ENCODE results near the gene POU2F1.

The POU2F1 gene

DNA sequence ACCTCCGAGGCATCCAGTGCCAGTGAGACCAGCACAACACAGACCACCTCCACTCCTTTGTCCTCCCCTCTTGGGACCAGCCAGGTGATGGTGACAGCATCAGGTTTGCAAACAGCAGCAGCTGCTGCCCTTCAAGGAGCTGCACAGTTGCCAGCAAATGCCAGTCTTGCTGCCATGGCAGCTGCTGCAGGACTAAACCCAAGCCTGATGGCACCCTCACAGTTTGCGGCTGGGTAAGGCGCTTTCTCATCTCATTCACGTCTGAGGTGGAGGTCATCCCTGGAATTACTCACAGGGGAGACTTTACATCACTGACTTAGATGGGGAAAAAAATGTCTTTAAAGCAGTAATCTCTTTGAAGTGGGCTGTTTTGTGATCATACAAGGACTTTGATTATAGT is 191.4 kb downstream of the POU2F1 start:
- H3K27me3 Mint-ChIP-seq: no peaks in the 10 kb centered on the region
- ATAC-seq (no peak), DNase-seq (no peak)
- no peaks in the 10 kb centered on the region for H3K9me3 Mint-ChIP-seq
- no peak overlapping the region for H3K4me3 Mint-ChIP-seq
- peaks cover 6% of the 10 kb centered on the region for H3K4me1 Mint-ChIP-seq
- peak overlapping the region in 1 of 2 donors; percentile 13 for H3K27ac Mint-ChIP-seq

DNA sequence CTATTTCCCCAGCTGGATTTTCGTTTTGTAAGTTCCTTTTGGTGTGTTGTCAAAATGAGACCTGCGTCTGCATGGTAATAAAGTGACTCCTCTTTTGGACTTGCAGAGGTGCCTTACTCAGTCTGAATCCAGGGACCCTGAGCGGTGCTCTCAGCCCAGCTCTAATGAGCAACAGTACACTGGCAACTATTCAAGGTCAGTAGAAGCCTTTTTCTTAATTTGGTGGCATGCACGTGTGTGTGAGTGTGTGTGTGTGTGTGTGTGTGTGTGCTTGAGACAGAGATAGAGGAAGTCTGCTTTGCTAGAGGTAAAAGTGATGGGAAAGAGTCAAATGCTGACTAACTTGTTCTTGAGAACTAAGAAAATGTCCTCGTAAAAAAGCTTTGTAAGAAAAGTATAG is 192.2 kb downstream of the POU2F1 start:
- no peak overlapping the region for H3K27ac Mint-ChIP-seq
- H3K4me1 Mint-ChIP-seq: peaks cover 6% of the 10 kb centered on the region
- no peak overlapping the region for H3K4me3 Mint-ChIP-seq
- no peaks in the 10 kb centered on the region for H3K9me3 Mint-ChIP-seq
- no peak for ATAC-seq
- DNase-seq: no peak
- H3K27me3 Mint-ChIP-seq: no peaks in the 10 kb centered on the region

DNA sequence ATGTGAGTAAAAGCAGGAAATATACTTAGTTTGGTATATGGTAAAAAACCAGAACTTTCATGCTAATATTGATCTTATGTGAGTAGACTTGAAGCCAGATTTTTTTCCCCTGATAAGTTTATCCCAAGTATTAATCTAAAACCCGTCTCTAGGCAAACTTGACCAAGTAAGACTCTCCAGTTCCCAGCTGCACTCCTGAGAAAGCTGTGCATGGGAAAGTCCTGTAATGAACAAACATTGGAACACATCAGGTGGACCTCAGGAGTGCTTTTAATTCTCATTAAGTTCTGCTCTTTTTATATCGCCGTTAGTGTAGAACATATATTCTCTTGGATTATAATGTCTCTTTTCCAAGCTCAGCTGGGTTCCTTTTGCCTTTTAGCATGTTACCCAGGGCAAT is 192.6 kb downstream of the POU2F1 start:
- DNase-seq: no peak
- Mint-ChIP-seq H3K27me3 (no peaks in the 10 kb centered on the region), H3K4me3 (no peak overlapping the region), H3K9me3 (no peaks in the 10 kb centered on the region), H3K4me1 (peaks cover 6% of the 10 kb centered on the region), H3K27ac (no peak overlapping the region)
- no peak for ATAC-seq

DNA sequence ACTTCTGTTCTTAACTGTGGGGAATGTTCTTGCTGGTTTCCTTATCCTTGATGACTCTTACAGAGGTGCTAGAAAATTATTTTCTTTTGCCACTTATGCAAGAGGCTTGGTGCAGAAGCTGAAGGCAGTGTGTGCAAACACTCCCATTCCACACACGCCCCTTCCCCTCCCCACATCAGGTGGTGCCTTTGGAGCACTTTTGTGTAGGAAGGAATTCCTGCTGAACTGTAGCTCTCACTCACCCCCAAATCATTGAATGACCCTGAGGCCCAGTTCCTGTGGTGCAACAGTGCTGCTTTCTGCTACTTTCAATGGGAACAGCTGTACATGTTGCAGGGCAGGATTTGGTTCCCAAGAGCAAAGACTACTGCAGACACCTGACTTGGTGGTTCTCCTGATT is 195.8 kb downstream of the POU2F1 start:
- no peak for ATAC-seq
- DNase-seq: no peak
- peak overlapping the region in 1 of 2 donors; percentile 67 for H3K27ac Mint-ChIP-seq
- H3K4me1 Mint-ChIP-seq: peaks cover 6% of the 10 kb centered on the region
- H3K27me3 Mint-ChIP-seq: no peaks in the 10 kb centered on the region
- H3K4me3 Mint-ChIP-seq: no peak overlapping the region
- H3K9me3 Mint-ChIP-seq: no peaks in the 10 kb centered on the region

DNA sequence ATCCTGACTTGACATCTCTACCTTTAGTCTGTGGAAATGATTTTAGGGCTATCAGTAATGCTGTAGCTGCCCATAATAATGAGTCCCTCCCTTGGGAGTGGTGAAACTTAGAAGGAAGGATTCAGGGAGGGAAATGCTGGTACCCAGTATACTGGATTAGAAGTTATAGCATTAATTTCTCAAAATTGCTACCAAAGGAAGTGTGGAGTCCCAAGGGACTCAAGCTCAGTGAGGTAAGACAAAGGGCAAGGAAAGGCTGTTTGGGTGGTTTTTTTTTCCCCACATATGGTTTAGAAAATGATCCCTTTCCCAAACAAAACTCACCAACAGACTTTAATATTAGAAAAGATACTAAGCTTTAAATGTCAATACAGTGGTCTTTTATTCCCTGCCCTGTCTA is 197.7 kb downstream of the POU2F1 start:
- DNase-seq: no peak
- Mint-ChIP-seq H3K27me3 (no peaks in the 10 kb centered on the region), H3K9me3 (no peaks in the 10 kb centered on the region), H3K4me1 (no peaks in the 10 kb centered on the region), H3K4me3 (no peak overlapping the region), H3K27ac (no peak overlapping the region)
- no peak for ATAC-seq

DNA sequence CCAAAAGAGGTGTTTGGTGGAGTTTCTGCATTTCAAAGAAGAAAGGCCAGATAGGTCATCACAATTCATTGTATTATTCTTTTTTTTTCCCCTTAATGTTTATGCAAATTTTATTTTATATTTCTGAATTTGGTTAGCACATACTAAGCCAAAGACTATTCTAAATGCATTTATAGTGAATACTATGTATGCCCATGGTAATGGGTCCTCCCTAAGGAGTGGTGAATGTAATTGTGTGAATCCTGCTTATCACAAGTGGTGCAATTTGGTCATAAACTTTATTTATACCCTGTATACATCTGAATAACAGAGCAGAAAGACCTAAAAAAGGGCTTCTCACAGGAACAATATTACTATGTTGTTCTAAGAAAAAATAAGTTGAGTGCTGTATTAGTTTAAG is 198.6 kb downstream of the POU2F1 start:
- DNase-seq: no peak
- no peaks in the 10 kb centered on the region for H3K4me1 Mint-ChIP-seq
- no peak for ATAC-seq
- H3K9me3 Mint-ChIP-seq: no peaks in the 10 kb centered on the region
- no peaks in the 10 kb centered on the region for H3K27me3 Mint-ChIP-seq
- no peak overlapping the region for H3K4me3 Mint-ChIP-seq
- H3K27ac Mint-ChIP-seq: no peak overlapping the region

DNA sequence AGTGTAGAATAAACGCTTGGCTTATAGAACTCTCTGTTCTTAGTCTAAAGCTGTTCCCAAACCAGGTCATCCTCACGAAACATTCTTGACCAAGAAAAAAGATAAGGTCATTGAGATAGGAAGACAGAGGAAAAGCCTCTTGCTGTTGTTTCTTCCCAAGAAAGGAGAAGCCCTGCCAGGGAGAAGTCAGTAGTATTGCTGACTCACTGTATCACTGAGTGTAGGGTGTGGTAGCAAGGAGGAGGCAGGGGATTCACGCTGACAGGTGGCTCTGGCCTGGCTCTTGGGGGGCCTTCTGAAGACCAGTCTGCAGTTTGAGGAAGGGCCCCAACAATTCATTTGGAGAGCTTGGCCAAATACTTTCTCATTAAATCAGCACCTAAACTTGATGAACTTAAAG is 199.8 kb downstream of the POU2F1 start:
- Mint-ChIP-seq H3K4me3 (no peak overlapping the region), H3K9me3 (no peaks in the 10 kb centered on the region), H3K27me3 (no peaks in the 10 kb centered on the region), H3K27ac (peak overlapping the region in 1 of 2 donors; percentile 36), H3K4me1 (no peaks in the 10 kb centered on the region)
- ATAC-seq (no peak), DNase-seq (no peak)

DNA sequence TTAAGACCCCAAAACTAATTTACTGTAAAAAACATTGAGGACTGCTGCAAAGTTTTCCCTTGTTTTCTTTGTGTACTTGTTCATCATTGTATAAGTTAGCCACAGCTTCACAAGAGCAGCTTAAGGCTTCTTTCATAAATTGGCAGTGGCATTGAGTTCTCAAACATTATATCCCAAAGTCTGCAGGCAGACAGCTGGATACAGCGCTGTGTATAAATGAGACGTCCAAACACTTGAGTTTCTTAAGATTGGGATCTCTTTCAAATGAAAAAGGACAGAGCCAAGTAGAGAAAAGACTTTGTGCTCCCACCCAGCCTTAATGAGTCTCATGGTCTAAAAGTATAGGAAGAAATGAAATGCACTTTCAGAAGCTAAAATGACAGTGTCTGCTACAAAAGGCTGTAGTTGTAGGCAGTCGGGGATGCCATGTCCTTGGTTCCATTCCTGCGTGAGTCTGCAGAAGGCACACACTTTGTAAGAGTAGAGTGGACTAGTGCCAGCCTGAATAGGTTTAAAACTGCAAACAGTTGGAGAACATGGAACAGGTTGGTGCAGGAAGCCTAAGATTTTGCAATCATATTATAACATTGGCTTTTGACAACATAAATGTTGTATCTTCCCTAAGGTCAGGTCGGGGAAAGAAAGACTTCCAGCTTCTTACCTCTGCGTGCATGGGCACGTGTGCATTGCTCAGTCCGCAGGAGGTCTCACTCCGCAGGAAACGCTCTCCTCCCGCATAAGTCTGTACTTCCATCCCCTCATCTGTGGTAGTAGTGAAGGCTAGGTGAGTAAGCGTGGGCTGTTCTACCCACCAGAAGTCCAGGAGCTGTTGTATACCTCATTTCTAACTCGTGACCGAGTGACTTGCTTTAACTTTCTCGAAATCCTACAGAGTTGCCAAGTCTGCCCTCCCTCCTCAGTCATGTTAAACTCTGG is 203.3 kb downstream of the POU2F1 start:
- H3K9me3 Mint-ChIP-seq: no peaks in the 10 kb centered on the region
- H3K27ac Mint-ChIP-seq: no peak overlapping the region
- H3K4me1 Mint-ChIP-seq: peaks cover 10% of the 10 kb centered on the region
- DNase-seq (no peak), ATAC-seq (no peak)
- H3K4me3 Mint-ChIP-seq: no peak overlapping the region
- H3K27me3 Mint-ChIP-seq: no peaks in the 10 kb centered on the region

DNA sequence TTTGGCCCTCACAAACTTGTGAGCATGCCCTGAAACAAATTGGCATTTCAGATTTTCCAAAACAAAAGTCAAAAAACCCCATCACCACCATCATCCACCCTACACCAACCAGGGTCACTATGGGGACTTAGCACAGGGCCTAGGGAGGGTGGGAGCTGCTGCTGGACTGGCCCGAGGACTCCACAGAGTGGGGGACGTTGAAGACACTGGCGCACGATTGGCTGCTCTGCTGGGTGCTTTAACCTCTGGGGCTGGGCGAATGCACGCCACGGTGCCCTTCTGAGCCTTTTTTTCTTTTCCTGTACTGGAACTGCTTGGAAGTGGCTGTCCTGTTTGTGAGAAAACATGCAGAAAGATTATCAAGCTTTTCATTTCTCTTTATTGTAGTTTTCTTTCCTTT is 204.8 kb downstream of the POU2F1 start:
- H3K9me3 Mint-ChIP-seq: no peaks in the 10 kb centered on the region
- no peak overlapping the region for H3K4me3 Mint-ChIP-seq
- H3K27me3 Mint-ChIP-seq: no peaks in the 10 kb centered on the region
- no peak for DNase-seq
- ATAC-seq: peak; percentile 33
- H3K4me1 Mint-ChIP-seq: peaks cover 16% of the 10 kb centered on the region
- H3K27ac Mint-ChIP-seq: peak overlapping the region; percentile 19 to 27

DNA sequence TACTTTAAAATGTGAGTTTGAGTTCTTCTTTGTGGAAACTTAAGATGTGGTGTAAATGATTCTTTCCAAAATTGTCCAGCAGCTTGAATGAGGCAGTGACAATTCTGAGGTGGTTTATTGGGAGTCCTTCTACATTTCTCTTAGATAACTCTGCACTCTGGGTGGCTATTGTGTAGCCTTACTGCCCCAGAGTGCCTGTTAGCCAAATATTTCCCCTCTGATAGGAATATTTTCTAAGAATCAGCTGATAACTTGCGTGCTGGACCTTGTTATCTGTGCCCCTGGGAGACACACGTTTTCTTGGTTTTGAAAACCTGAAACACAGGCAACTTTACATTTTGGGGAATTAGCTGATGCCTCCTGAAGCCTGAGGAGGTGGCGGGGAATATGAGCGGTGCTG is 206.0 kb downstream of the POU2F1 start:
- Mint-ChIP-seq H3K27me3 (no peaks in the 10 kb centered on the region), H3K4me1 (peaks cover 29% of the 10 kb centered on the region), H3K4me3 (no peak overlapping the region), H3K27ac (peak overlapping the region; percentile 26 to 69), H3K9me3 (no peaks in the 10 kb centered on the region)
- DNase-seq: no peak
- no peak for ATAC-seq

DNA sequence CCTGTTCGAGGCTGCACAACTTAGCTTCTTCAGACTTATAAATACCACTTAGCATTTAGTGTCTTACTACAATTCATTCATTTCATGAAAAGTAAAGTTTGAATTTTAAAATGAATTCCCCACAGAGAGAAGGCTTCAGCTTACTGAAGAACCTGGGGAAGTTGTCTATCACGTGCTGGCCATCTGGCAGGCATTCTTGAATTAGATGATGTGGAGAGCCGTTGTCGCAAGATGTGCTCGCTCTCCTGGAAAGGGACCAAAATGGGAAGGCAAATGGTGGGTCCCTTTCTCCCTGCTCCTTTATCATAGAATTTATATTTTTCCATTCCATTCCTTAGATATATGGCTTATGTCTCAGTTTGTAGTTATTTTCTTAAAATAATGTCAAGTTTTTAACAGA is 207.2 kb downstream of the POU2F1 start:
- H3K27ac Mint-ChIP-seq: peak overlapping the region in 1 of 2 donors; percentile 20
- no peak for DNase-seq
- ATAC-seq: no peak
- peaks cover 40% of the 10 kb centered on the region for H3K4me1 Mint-ChIP-seq
- no peaks in the 10 kb centered on the region for H3K27me3 Mint-ChIP-seq
- H3K4me3 Mint-ChIP-seq: no peak overlapping the region
- H3K9me3 Mint-ChIP-seq: no peaks in the 10 kb centered on the region

DNA sequence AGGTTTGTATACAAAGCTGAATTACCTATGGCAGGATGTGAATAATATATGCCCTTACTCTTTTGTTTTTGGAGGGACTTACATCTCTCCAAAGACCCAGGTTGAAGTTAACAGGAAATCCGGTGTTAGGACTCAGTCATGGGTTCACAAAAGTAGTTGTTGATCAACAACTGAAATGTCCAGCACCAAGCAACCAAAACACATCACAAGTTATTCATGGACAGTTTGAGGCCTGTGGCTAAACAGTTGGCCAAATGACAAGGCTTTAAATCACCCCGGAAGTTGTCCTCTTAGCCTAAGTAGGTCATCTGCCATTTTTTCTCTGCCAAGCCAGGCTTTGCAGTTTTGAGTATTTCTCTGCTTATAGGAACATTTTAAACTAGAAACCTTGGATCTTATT is 207.7 kb downstream of the POU2F1 start:
- ATAC-seq (no peak), DNase-seq (no peak)
- no peak overlapping the region for H3K27ac Mint-ChIP-seq
- H3K4me1 Mint-ChIP-seq: peaks cover 44% of the 10 kb centered on the region
- H3K9me3 Mint-ChIP-seq: no peaks in the 10 kb centered on the region
- H3K4me3 Mint-ChIP-seq: no peak overlapping the region
- H3K27me3 Mint-ChIP-seq: no peaks in the 10 kb centered on the region

DNA sequence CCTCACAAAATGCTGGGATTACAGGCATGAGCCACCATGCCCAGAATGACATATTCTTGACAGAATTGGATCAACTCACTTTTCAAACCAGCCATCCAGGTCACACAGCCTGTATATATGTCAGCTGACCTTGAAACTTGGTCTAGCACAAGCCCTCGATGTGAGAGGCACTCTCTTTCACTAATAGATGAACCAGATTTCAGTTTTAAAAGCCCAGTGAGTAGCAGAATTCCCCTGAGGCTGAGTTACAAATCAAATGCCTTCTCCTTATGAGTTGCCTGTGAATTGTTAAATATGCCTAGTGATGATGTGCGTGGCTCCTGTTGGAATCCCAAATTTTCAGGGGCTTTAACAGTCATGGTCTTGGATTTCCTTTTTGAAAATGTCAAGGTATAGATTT is 208.9 kb downstream of the POU2F1 start:
- no peaks in the 10 kb centered on the region for H3K27me3 Mint-ChIP-seq
- ATAC-seq: no peak
- H3K4me1 Mint-ChIP-seq: peaks cover 54% of the 10 kb centered on the region
- no peak overlapping the region for H3K4me3 Mint-ChIP-seq
- H3K27ac Mint-ChIP-seq: peak overlapping the region in 1 of 2 donors; percentile 74
- no peaks in the 10 kb centered on the region for H3K9me3 Mint-ChIP-seq
- no peak for DNase-seq

DNA sequence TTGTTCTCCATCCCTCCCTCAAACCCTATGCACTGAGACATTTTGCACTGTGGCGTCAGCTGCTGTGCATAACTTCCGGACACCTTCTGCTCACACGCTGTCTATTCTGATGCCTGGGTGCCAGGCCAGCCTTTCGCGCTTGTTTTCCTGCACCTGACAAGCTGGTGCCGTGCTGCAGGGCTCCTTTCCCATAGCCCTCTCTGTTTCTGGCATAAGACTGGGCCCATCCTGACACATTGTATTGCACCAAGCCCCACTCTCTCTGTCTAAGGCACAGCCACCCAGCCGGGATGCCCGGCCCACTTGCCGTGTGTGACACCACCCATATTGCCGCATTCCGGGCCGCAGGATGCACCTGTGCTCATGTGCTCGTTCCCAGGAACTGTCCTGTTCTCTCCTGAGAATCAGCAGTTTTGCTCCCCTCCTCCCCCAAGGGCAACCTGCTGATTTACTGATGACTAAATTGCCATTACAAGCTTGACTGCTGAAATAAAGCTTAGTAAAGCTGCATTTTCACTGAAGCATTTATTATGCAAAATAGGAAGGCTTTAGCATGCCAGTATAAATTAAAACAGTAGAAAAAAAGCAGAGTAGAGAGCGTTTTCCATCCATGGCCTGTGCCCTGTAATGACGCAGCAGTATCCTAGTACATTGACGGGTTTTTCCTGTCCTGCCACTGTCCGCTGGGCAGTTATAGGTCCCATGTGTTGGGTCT is 209.6 kb downstream of the POU2F1 start:
- ATAC-seq: peak; percentile 19
- Mint-ChIP-seq H3K27me3 (no peaks in the 10 kb centered on the region), H3K4me3 (no peak overlapping the region), H3K27ac (peak overlapping the region in 1 of 2 donors; percentile 91), H3K9me3 (no peaks in the 10 kb centered on the region), H3K4me1 (peaks cover 56% of the 10 kb centered on the region)
- DNase-seq: no peak

DNA sequence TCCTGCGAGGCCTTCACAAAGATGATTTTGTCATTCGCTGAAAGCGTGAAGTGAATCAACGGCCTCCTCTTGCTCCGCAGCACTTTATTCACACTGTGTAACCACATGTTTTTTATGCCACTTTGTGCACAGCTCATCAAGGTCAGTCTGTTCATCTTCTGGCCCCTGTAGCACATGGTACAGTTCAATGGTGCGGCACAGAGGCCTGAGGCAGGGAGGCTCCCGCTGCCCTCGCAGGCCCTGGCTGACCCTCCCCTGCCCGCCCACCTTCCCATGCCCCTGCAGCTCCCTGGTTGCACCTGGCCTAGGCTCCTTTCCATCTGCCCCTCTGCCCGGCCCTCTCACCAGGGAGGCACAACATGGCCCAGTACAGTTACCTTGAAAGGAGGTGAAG is 210.2 kb downstream of the POU2F1 start:
- Mint-ChIP-seq H3K4me1 (peaks cover 61% of the 10 kb centered on the region), H3K9me3 (no peaks in the 10 kb centered on the region), H3K27ac (peak overlapping the region; percentile 57 to 93), H3K27me3 (no peaks in the 10 kb centered on the region), H3K4me3 (no peak overlapping the region)
- ATAC-seq (peak; percentile 4), DNase-seq (no peak)

DNA sequence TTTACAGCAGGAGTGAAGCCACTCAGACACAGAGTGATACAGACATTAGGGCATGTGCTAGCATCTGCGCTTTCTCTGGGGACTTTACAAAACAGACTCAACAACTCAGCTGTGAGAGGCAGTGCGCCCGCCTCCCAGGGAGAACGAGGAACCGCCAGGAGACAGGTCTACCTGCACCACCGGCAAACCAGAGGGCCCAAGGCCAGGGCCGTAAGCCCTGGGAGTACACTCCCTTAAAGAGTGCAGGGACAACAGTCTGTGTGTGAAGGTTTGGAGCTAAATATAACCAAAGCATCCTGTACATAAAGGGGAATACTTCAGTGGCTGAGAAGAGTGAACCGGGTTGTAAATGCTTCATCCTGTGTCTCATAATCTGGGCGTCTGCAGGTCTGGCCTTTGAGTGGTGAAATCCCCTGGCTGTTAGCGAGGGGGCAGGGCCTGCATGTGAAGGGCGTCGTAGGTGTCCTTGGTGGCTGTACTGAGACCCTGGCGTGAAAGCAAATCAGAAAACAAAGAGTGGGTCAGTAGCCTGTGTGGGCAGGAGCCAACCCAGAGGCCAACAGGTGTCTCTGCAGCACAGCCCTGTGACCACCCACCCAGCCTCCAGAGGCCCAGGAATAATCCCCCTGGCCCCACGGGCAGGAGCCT is 210.7 kb downstream of the POU2F1 start:
- peaks cover 66% of the 10 kb centered on the region for H3K4me1 Mint-ChIP-seq
- no peaks in the 10 kb centered on the region for H3K9me3 Mint-ChIP-seq
- no peak for DNase-seq
- H3K27me3 Mint-ChIP-seq: no peaks in the 10 kb centered on the region
- H3K27ac Mint-ChIP-seq: peak overlapping the region; percentile 57 to 93
- H3K4me3 Mint-ChIP-seq: no peak overlapping the region
- peak; percentile 33 for ATAC-seq
